Urothelium cell line (cell line): ENCODE results near the gene UBASH3A.

Source experiments
- DNase-seq: peaks from one replicate; pipeline ENCODE4 v3.0.0; 2011; ENCODE audit warnings: low spot score, mixed read lengths
- FAIRE-seq: peaks from 2 replicates; lab custom pipeline; 2011; peaks lifted over from hg19 to GRCh38; lab: Jason Lieb, UNC

UBASH3A gene

DNA sequence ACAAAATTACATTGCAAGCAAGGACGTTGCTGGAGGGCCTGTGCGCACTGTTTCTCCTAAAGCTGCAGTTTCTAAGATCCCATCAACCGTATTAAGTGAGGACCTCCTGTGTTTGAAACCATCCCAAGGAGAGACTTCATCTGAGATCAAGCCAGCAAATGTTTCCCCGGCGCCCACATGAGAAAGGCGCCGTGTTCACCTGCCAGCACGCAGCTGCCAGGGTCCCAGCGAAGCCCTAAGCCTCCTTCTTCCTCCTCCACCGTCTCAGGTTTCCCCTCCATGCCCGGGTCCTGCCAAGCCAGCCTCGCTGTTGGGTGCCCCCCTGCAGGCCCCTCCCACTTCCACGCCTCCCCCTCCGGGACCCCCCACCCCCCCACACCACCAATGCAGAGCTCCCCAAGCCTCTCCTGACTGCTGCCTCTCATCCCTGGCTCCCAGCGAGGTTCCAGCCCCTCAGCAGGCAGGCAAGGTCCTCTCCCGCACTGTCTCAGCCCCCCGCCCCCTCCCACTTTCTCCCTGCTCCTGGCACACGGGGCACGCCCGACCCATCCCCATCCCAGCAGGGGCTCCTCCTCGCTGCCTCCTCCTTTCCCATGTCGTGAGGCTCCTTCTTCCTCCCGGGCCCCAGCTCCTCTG, 28.7 kb upstream of the UBASH3A start:
- no peak for DNase-seq

DNA sequence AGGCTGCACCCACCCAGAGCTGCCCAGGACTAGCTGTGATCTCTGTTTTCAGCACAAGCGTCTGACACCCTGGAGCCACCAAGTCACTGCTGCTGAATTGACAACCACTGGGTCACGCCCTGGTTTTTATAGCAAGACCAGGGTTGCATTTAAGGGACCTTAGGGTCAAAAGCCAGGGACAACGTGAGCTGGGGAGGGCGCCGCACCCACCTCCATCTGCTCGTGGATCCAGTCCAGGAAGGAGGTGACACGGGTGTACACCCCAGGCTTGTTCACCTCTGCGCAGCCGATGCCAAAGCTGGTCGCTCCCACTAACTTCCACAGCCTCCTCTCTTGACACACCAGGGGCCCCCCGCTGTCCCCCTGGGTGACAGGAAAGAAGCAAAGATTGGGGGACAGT, 28.2 kb upstream of the UBASH3A start:
- DNase-seq: no peak
- no peak for FAIRE-seq

More for the DNA sequence above, 28.7 kb upstream of the UBASH3A start:
- FAIRE-seq: no peak

DNA sequence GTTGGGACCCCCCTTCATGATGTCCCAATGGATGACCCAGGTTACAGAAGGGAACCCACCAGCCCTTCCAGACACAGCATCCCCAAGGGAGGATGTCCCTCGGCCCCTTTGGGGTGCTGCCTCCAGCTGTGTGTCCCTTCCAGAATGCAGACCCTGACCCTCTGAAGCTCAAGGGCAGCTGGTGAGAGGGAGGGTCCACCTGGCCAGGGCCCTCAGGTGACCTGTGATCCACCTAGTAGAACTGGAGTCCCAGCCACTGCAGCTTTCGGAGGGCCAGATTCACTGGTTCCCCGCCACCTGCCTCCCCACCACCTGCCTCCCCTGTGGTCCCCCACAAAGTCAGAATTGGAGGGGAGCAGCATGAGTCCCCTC, 27.8 kb upstream of the UBASH3A start:
- DNase-seq: no peak
- no peak for FAIRE-seq

DNA sequence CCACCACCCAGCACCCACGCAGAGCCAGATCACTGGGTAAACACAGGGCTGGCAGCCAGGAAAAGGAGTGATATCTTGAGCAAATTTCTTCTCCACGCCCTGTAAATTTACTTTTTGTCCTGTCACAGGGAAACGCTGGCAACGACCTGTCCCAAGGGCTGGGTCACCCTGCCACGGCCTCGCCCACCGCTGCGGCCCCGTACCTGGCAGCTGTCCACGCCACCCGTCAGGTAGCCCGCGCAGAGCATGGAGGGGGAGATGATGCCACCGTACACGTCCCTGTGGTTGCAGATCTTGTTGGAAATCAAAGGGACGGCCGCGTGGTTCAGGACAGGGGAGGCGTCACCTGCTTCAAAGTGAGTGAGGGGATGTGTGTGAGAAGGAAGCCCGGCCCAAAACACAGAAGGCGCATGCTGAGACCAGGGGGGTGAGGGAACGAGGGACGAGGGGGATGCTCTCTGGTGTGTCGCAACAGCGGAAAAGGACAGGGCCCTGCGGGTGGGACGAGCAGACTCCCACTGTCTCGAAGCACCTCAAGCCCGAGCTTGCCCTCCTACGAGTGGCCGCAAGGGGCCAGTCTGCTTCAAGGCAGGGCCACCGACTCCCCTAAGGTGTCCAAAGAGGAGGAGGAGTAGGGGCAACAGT, 27.2 kb upstream of the UBASH3A start:
- DNase-seq (no peak), FAIRE-seq (no peak)

DNA sequence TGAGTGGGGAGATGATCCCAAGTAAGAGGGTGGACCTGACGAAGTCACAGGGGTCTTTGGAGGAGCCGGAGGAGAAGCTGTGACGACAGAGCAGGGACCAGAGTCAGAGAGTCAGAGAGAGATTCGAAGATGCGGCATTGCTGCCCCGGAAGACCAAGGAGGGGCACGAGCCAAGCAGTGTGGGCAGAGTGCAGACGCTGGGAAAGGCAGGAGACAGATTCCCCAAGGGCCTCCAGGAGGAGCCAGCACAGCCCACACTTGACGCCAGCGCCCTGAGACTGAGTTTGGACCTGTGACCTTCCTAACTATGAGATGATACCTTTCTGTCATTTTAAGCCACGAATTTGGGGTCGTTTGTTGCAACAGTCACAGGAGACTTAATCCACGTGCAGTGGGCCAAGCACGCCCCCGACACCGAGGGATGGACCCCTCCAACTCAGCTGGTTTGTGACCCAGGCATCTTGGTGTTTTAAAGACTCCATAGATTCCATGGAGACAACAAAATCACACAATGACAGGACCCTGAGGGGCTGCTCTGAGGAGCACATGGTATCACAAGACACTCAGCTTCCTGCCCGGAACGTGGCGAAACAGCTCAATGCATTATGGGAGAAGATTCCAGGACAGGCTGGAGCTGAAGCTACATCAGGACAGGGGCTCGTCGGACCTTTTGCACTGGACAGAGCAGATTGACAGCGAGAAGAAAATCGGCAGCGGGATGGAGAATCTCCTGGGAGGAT, 26.3 kb upstream of the UBASH3A start:
- DNase-seq (no peak), FAIRE-seq (no peak)

DNA sequence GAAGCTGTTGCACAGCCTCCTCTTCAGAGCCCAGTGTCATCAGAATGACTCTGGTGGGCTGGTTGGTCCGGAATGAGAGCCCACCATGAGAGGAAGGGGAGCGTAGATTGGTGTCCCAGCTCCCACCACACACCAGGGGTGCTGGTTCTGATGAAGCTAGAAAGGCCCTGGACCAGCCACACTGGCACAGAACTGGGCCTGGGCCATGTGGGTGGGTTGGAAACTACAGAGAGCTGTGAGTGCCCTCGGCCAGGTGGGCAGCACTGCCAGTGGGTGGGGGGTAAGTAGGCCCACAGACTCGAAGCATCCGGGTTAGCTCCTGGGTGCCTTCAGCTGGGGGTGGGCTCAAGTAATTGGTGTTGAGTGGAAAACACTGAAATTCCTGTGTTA, 25.8 kb upstream of the UBASH3A start:
- FAIRE-seq: no peak
- DNase-seq: no peak

DNA sequence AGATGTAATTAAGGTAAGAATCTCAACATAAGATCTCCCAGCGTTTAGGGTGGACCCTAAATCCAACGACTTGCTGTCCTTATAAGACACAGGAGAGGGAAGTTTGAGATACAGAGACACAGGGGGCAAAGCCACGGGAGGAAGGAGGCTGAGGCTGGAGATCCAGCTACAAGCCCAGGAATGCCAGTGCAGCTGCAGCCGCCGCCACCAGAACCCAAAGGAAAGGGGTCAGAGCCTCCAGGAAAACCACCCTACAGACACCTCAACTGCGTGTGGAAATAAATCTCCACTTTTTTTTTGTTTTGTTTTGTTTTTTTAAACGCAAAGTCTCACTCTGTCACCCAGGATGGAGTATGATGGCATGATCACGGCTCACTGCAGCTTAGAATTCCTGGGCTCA, 25.3 kb upstream of the UBASH3A start:
- FAIRE-seq (no peak), DNase-seq (no peak)

DNA sequence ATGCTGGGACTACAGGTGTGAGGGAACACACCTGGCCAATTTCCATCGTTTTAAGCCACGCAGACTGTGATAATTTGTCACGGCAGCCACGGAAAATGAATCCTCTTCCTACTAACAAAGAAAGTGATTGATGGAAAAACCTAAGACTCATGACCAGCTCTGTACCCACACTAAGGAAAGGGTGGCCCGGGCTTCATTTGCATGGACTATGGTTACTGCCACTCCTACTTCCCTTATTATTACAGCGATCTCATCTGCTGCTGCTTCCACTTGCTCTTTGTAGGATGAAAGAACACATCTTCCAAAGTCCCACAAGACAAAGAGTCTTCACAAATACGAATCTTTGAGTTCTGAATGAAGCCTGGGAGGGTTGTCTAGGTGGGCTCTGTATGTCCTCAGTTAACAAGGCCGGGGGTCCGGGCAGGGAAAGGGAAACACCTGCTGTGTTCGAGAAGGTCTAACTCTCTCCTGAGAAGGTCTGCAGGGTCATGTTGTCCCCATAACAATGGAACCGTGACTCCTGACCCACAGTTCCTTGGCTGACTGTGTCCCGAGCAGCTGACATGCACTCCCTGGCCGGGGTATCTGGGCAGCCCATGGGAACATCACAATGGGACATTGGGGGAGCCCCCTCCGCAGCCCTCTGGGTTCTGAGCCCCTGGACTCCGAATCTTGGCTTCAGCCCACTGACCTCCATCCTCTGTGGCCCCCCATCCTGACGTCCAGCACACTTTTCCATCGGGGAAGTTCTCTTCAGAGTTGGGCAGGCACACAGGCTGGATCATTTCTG, 24.1 kb upstream of the UBASH3A start:
- no peak for DNase-seq
- FAIRE-seq: no peak

DNA sequence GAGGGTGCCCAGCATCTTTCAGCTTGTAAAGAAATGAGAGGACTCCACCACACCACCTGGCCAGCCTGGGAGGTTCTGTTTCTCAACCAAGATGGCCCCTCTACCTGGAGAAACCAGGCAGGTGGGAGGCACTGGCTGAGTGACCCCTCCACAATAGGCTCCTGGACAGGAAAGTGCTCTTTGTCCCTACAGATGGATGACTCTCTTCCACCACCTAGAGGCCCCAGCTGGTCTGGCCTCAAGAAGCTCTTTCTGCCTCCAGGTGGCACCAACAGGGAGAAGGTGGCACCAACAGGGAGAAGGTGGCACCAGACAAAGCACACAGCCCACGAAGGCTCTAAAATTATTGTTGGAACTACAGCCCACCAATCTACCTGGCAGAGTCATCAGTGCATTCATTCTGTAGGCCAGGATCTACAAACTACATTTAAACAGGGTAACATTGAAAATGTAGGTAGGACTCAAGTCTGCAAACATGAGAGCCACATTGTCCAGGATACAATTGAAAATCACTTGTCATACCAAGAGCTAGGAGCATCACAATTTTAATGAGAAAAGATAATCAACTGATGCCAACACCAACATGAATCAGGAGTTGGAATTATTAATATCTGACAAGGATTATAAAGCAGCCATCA, 22.2 kb upstream of the UBASH3A start:
- FAIRE-seq (no peak), DNase-seq (no peak)

DNA sequence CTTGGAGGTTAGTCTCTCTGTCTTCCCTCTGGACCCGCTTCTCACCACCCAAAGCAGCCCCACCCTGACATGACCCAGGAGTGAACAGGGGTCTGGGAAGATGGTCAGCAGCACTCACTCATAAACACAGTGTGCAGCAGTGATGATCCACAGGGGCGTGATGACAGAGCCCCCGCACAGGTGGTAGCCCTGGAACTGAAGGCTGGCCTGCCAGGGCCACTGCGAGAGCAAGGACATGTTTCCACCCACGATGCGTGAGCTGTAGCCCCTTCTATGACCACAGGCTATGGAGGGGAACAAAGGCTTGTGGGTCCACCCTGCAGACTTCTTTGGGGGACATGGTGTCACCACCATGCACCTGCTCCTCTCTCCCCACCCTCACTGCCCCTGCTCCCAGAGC, 20.8 kb upstream of the UBASH3A start:
- FAIRE-seq: no peak
- no peak for DNase-seq

DNA sequence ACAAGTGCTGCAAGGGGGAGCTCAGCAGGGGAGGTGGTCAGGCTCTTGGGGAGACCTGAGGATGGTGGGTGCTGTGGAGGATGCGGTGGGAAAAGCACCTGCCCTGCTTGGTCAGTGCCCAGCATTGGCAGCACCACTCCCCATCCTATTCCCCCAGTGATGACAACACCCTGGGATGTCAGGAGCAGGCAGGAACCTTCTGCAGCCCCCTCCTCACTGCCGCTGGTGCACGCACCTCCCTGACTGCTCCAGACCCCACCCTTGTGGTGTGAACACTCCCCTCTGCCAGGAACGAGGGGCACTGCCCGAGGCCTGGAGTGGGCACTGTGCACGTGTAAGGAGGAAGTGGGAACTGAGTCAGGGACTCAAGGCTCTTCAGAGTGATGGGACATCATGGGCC, 20.4 kb upstream of the UBASH3A start:
- FAIRE-seq: no peak

DNA sequence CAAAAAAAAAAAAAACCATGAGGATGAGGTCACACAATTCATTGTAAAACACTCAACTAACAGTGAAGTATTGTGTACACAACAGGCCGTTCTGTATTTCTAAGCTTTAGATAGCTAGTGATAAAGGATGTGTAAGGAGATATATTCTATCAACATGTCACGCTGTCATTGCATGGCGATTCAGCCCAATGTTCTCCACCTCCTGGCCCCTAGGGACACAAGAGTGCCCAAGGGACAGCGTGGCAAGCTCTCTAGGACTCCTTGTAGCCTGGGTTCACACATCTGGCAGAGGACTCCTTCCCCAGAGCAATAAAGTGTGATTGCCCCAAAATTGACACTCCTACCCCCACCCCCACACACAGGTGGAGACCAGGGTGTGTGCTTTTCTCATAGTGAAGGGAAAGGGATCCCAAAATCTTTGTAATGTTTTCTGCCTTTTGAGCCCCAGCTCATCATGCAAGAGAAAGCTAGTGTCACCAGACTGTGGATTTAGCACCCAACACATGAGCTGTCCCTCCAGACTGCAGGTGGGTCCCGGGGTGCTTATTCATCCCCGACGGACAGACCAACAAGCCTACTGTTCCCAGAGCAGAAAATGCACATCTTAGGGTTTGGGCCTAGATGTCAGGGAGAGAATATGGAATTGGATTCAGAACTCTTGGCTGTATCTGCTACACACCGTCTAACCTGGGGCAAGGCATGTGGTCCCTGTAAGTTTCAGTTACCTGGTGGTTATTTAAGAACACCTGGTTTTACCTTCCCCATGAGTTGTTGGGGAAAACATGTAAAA, 19.4 kb upstream of the UBASH3A start:
- DNase-seq (no peak), FAIRE-seq (no peak)

More for the DNA sequence above, 20.4 kb upstream of the UBASH3A start:
- no peak for DNase-seq

DNA sequence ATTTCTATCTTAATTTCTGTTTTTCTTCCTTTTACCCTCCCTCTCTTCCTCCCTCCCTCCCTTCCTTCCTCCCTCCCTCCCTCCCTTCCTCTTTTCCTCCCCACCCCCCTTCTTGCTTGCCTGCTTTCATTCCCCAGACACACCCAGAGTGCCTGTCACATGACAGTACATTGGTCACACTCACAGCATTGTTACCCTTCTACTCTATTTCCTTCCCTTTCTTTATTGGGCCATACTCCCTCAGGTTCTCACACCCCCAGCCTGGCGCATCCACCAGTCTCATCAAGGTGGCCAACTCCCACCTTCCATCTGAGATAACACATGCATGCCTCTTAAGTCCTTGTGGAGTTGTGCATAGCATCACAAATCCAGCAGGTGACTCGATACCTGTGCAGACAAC, 18.7 kb upstream of the UBASH3A start:
- FAIRE-seq: no peak
- no peak for DNase-seq

DNA sequence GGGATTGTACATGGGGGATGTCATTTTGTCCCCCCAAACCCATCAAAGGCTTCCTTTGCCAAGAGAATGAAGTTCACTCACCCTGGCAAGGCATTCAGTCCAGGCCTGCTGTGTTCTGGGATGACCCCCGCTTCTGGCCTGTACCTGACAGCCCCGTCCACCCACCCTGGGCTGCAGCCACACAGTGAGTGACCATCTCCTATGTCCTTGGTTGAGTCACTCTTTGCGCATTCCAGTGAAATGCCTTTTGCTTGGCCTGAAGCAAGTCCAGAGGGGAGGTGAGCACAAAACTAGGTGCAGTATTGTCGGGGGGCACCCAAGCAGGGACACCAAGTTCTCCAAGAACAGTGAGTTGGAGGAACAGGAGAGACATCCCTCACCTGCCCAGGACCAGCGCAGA, 18.1 kb upstream of the UBASH3A start:
- no peak for DNase-seq
- FAIRE-seq: no peak

DNA sequence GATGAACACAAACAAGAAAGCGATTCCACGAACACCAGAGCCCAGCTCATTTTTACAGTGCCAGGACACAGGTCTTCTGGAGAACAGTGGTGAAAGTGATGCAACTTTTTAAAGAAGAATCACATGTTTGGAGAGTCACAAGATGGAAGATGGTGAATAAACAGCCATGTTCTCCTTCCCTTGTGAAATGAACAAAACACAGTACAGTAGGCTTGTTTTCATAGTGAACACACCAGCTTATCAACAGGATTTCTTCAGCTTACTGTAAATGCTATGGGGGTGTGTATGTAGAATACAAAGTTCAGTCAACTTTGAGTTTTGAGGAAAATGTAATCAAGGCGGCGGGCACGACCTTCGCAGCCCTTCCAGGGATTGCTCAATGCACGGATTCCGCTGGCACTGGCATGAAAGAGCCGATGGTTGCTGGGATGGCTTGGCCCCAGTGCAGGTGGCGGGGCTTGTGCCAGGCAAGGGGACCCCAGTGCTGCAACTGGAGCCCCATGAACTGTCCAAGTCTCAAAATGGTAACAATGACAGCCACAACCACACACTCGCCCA, 17.6 kb upstream of the UBASH3A start:
- DNase-seq (no peak), FAIRE-seq (no peak)

DNA sequence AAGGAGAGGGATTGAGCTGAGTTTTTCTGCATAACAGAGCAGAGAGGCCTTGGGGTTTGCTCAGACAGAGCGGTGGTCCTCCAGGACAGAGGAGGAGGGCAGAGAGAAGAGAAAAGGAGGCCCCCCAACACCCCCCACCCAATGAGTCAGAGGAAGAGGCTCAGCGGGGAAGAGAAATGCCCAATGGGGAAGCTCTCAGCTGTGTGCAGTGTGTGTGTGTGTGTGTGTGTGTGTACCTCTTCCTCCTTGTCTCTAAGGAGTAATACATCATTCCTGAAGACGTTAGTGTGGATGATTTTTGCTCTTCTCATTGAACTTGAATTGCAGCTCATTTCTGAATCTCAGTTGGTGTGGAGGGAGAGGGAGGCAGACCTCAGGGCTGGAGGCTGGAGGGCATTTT, 16.5 kb upstream of the UBASH3A start:
- FAIRE-seq: no peak
- DNase-seq: no peak

DNA sequence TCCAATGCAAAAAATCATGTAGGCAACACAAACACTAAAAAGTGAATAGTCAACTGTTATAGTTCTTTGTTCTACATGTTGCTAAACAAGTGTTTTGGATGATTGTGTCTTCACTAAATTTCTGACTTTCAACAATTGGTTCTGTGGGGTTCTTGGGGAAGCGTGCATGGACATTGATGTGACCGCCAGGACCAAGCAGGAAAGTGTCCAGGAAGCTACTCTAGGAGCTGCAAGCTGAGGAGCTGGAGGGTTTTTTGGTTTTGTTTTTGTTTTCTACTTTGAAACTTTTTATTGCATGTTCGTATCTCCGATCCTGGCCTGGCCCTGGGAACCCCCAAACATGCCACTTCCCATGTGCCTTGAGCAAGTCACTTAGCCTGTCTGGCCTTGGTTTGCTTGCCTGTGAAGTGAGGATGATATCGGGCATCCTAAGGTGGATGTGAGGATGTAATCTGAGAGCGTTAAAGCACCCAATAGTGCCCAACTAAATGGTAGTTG, 15.8 kb upstream of the UBASH3A start:
- DNase-seq (no peak), FAIRE-seq (no peak)

DNA sequence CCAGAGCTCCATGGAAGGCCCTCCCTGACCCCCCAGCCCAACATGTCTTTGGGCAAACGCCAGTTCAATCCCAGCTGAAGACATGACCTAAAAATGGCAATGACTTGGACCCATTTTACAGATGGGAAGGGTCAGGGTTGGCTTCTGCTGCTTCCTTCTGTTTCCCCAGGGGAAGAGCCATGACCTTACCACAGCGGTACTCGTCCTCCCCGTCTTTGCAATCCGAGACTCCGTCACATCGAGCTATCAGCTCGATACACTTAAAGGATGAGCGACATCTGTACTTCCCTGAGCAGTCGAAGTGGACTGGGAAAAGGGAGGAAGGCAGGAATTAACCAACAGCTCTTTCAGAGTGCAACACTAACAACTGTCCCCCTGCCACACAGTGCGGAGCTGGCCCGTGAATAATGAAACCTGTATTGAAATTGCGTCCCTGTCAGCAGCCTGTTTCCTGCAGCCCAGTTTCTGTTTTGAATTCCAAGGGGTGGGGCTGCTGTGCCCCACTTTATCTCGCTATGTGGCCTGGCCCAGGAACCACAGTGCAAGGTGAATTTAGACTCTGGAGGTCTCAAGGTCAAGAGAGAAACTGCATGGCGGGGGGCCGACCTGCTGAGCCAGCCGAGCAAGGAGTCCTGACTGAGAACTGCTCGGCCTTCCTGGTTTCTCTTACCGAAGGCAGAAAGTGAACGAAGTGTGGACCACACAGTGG, 14.8 kb upstream of the UBASH3A start:
- DNase-seq (no peak), FAIRE-seq (no peak)

DNA sequence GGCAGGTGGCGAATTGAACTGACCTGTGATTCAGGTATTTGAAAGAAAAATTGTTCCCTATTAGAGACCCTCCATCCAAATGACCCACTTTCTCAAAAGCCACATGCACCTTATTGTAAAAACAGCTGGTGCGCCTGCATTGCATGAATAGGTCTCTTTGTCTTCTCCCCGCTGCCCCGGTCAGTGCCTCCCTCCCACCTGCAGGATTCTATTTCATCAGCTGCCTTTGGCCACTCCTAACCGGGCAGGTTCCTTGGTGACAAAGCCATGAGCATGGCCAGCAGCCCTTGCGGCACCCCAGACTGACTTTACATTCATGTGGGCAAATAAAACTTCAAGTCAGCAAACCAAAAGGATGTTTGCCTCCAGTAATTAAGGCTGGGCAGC, 14.3 kb upstream of the UBASH3A start:
- FAIRE-seq: no peak
- peak; percentile 25 for DNase-seq
